Activated CD4-positive, CD25-positive, alpha-beta regulatory T cell treated with anti-CD3 and anti-CD28 coated beads, Interleukin-2, amount 50 U/mL, for 72 hours (primary cell): Measurements from ENCODE around the gene SH3BP2.

Experiments used
- DNase-seq: peaks from one replicate; pipeline ENCODE4 v3.0.0; 2021

The SH3BP2 gene

DNA sequence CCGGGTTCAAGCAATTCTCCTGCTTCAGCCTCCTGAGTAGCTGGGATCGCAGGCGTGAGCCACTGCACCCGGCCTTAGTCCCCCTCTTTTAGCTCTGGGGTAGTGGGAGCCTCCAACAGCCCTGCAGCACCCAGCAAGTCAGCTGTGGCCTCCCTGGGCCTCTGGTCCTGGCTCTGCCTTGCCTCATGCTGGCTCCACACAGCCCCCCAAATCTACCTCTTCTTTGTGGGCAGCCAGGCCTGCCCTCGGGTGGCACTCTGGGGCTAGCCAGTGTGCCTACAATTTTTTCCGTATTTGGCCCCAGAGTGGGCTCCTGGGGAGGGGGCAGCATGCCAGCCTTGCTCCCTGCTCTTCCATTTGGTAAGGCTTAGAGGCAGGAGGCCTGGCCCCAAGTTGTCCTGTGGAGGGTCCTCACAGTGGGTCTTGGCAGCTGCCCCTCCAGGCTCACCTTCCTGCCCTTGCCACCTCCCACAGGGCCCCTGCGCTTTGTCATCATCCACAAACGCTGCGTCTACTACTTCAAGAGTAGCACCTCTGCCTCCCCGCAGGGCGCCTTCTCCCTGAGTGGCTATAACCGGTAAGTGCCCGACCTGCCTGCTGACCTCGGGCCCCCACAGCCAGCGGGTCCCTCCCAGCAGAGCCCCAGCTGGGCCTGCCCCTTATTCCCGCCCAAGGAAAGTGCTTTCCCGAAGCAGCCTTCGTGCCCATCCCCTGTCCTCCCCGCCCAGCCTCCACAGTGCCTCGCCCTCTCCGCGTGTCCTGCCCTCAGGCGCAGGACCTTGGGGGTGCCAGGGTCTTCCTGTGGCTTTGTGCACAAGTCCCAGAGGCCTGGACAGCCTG lies 29.8 kb downstream of the SH3BP2 start:
- DNase-seq, result no peak

DNA sequence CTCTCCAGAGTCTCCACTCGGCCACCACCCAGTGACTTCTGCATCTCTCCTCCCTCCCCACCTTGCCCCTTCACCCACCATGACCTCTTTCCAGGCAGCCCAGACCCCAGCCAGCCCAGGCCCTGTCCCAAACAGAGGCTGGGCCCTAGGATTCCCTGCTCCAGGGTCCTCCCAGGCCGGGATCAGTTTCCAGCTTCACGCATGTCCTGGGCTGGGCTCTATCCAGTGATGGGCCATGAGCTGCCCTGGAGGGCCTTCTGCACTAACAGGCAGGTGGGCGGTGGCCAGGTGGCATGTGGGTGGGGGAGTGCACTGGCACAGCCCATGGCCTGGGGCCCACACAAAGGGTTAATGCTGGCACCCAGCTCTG lies 30.4 kb downstream of the SH3BP2 start:
- DNase-seq, result no peak

DNA sequence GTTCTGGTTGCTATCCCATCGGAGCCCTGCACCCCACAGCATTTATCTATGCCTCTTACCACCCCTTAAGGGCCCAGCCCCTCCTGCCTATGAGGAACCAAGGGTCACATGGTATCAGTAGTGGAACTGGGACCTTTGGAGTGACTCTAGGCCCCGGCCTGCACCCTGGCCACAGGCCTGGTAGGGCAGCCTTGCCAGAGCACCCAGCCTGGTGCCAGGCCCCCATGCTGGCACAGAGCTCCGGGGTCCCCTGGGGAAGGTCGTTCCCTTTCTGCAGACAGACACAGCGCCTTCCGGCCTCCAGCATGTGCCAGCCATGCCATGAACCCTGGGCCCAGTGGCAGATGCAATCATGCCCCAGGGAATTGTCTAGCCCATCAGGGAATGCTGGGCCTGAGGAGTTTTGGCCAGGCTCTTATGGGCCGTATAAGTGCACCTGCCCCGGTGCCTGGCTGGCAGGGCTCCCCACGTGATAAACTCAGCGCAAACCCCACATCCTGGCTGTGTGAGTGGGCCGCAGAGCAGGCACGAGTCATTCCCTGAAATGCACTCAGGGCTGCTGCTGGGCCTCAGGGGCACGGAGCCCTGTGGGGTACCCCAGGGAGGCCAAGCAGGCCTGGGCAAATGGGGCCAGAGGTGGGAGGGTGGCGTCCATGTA lies 30.9 kb downstream of the SH3BP2 start:
- no peak for DNase-seq

DNA sequence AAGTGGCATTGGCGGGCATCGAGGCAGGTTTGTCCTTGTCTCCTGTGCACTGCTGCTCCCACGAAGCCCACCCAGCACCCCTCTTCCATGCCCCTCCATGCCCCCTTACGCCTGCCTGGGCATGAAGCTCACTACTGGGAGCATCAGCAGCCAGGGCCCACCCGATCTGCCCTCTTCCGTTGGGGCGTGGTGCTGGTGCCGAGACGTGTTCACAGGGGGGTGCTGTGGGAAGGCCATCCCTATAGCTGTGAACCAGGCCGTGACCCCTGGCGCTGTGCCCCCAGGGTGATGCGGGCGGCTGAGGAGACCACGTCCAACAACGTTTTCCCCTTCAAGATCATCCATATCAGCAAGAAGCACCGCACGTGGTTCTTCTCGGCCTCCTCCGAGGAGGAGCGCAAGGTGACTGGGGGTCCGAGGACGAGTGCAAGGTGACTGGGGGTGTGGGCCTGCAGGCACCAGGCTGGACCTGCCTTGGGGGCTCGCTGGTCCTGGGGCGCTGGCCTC lies 31.5 kb downstream of the SH3BP2 start:
- DNase-seq, result no peak

DNA sequence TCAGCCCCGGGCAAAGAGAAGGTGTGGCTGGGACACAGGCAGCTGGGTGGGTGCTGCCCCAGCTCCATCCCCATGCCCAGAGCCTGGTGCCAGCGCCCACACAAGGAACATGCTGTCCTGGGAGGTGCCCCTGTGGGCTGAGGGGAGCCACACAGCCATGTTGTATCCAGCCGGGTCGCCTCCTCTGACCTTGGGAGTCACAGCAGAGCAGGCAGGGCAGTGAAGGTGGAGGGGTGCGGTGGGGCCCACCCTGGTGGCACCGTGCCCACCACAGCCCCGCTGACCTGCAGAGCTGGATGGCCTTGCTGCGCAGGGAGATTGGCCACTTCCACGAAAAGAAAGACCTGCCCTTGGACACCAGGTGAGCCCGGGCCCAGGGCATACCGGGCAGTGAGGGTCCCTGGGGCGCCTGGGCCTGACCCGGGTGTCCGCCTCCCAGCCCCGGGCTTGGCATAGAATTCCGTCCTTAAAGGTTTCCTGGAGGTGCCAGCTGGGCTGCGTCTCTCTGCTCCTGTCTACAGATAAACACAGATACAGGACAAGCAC lies 32.0 kb downstream of the SH3BP2 start:
- DNase-seq, result no peak

DNA sequence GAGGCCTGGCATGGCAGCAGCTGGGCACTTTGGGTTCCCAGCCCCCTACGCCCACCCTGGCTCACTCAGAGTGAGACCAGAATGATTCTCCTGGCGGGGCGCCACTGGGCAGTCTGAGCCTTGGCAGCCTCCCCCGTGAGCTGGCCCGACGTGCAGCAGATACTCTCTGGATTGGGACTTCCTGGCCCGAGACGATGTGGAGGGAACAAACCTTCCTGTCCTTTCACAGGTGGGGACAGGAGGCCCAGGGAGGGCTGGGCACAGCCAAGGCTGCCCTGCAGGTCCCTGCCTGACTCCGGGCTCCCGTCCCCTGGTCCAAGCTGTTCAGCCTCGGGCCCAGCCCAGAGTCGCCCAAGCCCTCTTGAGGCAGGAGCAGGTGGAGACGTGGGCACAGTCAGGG lies 32.9 kb downstream of the SH3BP2 start:
- no peak for DNase-seq

DNA sequence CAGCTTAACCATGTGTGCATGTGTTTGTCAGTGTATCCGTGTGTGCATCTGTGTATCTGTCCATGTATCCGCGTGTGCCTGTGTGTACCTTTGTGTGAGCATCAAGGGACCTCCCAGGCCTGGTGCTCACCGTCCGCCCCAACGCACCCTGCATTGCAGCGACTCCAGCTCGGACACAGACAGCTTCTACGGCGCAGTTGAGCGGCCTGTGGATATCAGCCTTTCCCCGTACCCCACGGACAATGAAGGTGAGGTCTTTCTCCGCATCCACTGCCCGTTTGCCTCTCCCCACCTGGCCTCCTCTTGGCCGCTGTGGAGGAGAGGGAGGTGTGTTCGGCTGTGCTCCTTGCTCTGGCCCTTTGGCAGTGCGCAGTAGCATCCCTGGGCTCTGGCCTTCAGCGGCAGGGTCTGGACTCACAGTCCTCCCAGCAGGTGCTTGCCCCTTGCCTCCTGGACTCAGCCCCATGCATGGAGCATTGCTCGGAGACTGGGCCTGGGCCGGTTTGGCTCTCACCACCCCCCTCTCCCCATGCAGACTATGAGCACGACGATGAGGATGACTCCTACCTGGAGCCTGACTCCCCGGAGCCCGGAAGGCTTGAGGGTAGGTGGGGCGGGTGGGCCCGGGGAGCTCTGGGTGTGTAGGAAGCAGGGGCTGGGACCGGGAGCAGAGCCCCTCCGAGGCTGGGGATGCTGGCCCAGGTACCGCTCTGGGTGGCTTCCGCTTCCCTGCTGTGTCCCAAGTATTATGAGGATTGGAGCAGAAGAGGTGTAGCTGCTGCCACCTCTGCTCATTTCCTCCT lies 34.4 kb downstream of the SH3BP2 start:
- peak; percentile 9 for DNase-seq

DNA sequence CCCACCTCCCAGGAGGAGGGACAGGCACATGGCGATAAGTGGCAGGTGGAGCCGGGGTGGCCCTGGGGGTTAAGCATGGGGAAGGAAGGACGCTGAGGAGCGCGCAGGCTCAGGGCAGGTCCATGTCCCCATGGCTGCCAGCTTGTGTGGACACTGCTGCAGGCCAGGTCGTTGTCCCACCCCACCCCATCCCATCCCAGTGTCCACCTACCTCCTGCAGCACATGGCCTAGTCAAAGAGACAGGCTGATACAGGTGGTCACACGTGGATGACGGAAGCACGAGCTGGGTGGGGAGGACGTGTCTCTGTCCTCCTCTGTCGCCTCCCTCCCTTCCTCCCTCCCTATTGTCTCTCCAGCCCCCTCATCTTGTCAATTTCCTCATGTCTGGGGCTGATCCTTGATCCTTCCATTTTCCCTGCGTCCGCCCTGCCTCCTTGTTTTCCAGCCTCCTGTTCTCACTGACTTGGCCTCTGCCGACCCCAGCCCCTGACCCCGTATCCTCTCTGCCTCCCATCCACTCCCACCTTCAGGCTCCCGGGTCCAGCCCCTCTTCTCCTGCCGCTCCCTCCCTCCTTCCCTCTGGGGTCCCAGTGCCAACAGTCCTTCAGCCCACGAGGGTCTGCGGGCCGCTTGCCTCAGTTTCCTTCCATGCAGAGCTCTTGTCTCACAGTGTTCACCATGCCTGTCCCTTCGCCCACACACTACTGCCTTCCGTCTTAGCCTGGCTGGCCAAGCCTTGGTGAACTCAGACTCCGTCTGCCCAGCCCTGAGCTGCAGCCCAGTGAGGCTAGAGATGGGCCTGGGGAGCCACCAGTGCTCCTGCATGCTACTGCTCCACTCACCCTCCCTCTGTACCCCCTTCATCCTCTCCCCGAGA lies 35.2 kb downstream of the SH3BP2 start:
- no peak for DNase-seq

DNA sequence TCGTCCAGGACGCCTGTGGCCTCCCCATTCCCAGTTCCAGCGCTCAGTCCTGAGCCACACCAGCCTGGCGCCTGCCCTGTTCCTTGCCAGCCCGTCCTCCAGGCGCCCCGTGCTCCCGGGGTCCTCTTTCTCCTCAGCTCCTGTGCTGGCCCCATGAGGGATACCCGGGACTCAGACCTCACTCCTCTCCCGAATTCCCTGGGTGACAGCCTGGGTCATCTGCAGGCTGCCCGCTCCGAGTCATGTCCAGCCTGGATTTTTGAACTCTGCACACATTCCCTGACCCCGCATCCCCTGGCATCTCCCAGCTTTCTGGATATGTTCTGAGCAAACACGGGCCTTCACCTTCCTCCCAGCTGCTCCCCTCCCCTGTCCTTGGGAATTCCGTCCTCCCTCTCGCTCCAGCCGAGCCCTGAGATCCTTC lies 35.9 kb downstream of the SH3BP2 start:
- DNase-seq, result no peak

DNA sequence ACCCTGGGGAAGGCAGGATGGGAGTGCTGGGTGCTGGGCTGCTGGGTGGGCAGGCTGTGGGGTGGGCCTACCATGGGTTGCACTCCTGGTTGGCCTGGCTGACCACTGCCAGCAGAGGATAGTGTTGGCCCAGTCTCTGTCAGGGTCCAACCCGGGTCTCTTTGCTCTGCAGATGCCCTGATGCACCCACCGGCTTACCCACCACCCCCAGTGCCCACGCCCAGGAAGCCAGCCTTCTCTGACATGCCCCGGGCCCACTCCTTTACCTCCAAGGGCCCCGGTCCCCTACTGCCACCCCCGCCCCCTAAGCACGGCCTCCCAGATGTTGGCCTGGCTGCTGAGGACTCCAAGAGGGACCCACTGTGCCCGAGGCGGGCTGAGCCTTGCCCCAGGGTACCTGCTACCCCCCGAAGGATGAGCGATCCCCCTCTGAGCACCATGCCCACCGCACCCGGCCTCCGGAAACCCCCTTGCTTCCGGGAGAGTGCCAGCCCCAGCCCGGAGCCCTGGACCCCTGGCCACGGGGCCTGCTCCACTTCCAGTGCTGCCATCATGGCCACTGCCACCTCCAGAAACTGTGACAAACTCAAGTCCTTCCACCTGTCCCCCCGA lies 36.5 kb downstream of the SH3BP2 start:
- DNase-seq, result peak; percentile 16

DNA sequence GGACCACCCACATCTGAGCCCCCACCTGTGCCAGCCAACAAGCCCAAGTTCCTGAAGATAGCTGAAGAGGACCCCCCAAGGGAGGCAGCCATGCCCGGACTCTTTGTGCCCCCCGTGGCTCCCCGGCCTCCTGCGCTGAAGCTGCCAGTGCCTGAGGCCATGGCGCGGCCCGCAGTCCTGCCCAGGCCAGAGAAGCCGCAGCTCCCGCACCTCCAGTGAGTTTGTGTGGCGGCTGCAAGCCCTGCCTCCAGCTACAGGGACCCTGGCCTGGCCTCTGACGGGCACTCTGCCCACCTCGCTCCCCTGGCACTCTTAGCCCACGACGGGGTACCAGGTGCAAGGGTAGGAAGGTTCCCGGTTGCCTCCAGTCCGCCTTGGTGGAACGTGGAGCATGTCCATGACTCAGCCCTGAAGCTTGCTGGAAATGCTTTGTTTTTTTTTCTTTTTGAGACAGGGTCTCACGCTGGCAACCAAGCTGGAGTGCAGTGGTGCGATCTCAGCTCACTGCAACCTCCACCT lies 37.1 kb downstream of the SH3BP2 start:
- peak; percentile 23 for DNase-seq

DNA sequence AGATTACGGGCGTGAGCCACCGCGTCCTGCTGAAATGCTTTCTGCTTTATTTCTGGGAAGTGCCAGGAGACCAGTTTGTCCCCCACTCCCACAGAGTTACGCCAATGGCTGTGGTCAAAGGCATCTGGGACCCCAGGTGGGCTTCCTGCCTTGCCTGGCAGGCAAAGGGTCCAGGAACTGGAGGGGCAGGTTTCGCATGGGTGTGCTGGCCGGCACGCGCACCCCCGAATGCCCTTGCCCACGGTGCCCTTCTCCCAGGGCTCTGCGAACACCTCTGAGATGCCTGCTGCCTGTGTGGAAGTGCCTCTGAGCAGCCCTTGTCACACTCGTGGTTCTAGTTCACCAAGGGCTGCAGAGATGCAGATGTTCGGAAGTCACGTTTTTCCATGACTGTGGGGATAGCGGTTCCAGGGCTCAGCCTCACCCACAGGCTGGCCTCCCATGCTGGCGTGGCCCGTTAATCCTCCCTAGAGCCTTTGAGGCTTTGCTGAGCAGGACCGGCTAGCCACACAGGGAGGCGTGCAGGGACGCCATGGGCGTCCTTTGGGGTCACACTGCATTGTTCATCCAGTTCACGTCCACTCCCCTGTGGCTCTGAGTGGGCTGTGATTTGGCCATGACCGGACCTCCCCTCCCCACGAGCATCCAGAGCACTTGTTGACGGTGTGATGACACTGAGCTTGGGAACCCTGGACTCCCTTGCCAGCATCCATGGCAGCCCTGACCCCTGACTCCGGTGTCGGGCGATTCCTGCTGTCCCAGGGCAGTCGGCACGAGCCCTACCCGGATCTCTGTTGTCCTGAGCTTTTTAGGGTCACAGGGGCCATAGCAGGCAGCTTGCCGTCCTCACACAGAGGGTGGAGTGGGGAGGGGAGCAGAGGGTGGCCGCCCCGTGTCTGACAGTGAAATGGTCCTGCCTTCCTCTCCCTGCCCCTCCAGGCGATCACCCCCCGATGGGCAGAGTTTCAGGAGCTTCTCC lies 38.0 kb downstream of the SH3BP2 start:
- DNase-seq, result peak; percentile 26

DNA sequence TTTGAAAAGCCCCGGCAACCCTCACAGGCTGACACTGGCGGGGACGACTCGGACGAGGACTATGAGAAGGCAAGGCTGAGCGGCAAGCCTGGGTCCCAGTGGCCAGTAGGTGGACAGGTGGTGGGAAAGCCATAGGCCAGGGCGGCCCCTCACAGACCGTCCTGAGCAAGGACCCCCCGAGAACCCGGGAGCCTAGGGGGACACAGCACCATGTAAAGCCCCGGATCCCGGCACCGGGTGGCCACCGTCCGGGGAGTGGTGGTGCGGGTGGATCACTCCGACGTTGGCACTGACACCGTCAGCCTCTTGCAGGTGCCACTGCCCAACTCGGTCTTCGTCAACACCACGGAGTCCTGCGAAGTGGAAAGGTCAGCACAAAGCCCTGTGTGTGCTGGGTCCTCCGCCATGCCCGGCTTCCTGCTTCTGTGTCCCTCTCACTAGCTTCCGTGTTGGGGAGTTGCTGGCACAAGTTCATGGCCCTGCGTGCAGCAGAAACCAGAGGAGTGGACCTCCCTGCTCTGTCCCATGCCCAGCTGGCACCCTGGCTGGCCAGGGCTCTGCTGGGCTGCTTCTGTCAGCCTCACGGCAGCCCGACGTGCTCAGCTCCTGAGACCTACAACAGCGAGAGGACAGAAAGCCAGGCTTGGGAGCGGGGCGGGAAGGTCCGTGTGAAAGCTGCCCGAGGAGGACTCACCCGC lies 38.9 kb downstream of the SH3BP2 start:
- DNase-seq, result peak; percentile 25

DNA sequence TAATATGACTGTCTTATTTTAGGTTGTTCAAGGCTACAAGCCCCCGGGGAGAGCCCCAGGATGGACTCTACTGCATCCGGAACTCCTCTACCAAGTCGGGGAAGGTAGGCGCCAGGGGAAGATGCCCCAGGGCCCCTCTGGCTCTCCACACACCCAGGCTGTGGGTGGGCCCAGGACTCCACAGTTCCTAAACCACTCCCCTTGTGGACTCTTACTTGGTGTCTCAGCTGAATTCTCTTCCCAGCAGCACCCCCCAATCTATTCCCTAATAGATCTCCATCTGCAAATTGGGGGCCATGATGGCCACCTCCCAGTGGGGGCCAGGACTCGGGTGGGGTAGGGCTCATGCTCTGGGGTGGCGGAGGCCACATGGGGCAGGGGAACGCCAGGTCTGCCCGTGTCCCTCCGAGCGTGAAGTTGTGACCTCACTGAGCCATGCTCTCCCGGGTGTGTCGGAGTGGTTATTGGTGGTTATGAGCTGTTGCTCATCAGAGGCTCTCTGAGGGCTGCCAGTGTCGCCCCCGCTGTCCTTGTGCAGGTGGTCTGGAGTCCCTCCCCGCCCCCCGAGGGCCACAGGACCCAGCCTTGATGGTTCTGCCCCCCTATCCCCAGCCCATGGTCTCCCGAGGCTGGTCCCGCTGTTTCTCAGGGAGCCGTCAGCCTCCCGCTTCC lies 39.6 kb downstream of the SH3BP2 start:
- DNase-seq, result peak; percentile 25

DNA sequence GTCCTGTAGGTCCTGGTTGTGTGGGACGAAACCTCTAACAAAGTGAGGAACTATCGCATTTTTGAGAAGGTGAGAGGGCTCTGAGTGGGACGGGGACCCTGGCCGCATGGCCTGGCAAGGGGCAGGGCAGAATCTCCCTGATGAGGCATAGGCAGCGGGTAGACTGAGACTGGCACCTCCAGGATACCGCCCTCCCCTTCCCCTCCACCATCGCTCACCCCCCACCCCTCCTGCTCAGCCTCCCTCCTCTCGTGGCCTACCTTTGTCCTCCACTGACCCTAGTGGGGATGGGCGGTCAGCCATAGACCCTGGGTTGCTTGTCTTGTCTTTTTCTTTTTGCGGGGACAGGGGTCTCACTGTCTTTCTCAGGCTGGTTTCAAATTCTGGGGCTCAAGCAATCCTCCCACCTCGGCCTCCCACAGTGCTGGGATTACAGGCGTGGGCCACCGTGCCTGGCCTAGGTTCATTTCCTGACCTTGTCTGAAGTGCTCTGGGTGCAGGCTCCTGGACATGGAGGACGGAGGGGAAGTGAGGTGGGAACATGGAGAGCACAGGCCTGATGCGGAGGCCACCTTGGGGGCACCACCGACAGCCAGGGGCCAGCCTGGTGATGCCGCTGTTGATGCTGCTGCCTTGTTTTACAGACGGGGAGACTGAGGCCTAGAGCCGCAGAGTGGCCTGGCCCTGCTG lies 40.2 kb downstream of the SH3BP2 start:
- no peak for DNase-seq

DNA sequence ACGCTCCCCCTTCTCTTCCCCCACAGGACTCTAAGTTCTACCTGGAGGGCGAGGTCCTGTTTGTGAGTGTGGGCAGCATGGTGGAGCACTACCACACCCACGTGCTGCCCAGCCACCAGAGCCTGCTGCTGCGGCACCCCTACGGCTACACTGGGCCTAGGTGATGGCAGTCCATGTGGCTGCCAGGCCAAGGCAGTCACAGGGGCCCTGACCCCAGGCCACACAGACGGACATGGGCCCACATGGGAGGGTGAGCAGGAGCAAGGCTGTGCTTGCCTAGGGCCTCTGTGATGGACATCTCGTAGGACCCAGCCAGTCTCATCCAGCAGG lies 40.8 kb downstream of the SH3BP2 start:
- DNase-seq, result peak; percentile 23

DNA sequence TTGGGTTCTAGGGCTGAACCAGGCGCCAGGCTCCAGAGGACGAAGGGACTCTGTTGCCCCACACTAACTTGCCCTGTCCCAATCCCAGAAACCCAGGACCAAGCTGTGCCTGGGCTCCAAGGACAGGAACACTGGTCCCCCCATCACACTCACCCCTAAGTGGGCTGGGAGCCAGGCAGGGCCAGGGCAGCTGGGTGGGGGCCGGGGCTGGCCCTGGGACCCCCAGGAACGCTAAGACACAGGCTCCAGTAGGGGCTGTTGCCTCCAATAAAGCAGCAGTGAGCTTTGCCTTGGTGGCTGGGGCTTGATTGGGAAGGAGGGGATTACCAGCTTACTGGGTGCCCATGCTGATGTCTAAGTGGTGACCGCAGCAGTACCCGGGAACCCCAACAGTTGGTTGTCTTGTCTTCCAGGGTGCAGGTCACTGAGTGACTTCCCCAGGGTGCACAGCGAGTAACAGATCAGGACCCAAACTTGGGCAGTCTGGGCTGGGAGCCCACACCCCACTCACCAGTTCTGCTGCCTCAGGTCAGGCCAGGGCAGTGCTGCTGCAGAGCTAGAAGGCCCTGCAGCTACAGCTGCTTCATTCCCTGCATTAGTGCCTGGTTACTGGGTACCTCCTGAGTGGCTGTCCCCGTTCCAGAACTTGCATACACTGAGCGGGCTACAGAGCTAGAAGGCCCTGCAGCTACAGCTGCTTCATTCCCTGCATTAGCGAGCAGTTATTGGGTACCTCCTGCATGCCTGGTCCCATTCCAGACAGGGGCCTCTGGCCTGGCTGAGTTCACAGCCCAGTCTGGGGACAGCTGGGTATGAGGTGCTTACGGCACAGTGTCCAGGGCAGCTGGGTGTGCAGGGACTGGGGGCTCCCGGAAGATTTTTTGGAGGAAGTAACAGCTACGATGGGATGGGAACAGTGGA lies 41.4 kb downstream of the SH3BP2 start:
- DNase-seq, result peak; percentile 27
